Measurements from ENCODE around the gene KIF4A.

- TF ChIP-seq CTCF (conservative IDR thresholded peaks at IDR 0.05; ENCODE audit: low read length): no peak
- no peak for TF ChIP-seq EZH2phosphoT487 (IDR thresholded peaks at IDR 0.05; ENCODE audit: borderline replicate concordance, low read depth, low read length)
Observed at GRCh38 chrX:70444326-70444945, 154.5 kb downstream of the KIF4A start, which contains the start of gene DLG3.

Measured in OCI-LY7 (cell line).